ENCODE measurements around the gene TMEM212.

TMEM212 gene

DNA sequence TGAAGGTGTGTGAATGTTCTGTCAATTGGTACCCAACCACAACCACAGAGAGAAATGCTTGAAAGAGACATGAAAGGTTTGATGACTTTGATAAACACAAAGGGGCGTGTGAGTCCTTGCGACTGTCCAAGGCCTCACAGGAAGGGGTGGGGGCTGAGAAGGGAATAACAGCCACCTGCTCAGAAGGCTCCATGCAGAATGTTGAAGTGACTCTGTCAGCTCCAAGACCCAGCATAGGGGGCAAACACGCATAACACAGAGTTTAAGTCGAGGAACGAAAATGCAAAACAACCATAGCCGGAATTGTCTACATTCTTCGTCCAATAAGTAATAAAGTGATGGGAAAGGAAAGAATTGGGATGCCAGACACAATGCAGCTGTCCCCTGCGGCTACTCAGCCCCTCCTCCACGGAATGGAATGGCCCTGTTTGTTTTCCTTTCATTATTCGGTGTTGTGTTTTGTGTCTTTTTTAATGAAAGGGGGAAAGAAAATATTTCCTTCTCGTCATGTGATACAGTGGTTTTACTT is 19.9 kb downstream of the TMEM212 start:
- DNase-seq, result no peak

GRCh38 chr3:171863920-171864319 is 20.8 kb downstream of the TMEM212 start:
- DNase-seq, result no peak

- DNase-seq, result no peak
Measured at GRCh38 chr3:171865191-171865865, 22.2 kb downstream of the TMEM212 start.

- DNase-seq, result no peak
Measured at GRCh38 chr3:171867981-171868380, 24.8 kb downstream of the TMEM212 start.

- no peak for DNase-seq
Measured at GRCh38 chr3:171871392-171872274, 28.5 kb downstream of the TMEM212 start.

DNA sequence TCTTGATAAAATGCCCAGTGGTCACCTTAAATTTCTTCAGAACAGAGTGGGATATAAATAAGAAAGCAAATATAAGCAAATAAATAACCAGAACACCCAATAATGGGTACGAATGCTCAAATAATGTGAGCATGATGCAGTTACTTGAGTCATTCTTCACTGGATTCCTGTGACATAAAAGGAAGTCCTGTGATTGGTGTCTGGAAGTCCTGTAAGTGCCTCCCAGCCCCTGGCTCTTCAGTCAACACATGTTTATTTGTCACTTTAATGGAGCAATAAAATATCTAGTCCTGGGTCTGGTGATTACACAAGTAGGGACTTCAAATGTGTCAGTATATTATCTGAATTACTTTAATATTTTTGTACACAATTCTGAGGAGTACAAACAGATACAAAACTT is 30.4 kb downstream of the TMEM212 start:
- no peak for DNase-seq

DNA sequence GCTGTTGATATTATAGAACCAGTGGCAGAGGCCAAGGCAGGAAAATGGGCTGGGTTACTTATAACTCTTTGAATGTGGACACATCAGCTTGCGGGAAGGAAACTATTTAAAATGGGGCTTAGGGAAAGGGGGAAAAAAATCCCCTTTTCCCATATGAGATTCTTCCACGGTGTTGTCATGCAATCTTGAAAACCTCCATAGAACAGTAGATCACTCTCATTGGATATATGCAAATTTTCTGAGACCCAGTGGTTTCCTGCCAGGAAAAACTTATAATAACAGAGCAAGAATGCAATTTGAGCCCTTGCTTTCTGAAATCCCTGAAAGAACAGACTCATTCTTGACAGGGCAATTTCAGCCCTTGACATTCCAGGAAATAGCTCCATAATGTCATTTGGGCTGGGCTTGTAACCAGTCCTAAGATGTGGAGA is 31.1 kb downstream of the TMEM212 start:
- DNase-seq, result no peak

DNA sequence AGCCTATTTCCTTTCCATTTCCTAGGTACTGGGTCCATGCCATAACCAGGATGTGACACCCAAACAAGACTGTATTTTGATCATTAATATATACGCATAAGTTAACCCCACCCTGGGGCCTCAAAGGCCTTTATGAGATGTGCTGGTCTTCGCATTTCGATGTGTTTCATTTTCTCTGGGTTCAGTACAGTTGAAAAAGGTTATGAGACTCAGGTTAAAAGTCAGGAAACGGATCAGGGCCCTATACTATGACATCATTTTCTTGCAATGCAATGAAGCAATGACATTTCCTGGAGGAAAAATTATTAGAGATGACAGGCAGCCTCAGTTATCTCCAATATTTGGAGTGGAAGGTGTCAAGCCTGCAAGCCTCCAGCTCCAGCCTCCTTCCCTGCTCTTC is 31.7 kb downstream of the TMEM212 start:
- no peak for DNase-seq

DNA sequence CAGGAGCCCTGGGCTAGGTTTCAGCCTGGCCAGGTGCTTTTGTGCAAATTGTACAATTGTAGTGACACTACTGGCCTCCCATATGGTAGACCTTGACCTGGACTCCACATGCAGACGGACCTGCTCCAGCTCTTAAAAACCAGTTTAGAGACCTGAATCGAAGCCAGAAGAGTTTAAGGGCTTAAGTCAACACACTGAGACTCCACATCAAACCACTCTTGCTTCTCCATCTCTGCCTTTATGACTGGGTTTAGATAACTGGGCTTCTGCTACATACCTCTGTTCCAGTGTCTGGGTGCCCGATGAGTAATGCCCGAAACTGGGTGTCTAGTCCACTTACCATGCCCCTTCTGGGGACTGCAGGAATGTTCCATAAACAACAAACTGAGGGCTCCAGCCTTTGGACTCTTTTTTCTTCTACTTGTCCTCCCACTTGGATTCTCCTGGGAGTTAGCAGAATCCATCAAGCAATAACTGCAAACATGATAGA is 32.8 kb downstream of the TMEM212 start:
- DNase-seq, result no peak

DNA sequence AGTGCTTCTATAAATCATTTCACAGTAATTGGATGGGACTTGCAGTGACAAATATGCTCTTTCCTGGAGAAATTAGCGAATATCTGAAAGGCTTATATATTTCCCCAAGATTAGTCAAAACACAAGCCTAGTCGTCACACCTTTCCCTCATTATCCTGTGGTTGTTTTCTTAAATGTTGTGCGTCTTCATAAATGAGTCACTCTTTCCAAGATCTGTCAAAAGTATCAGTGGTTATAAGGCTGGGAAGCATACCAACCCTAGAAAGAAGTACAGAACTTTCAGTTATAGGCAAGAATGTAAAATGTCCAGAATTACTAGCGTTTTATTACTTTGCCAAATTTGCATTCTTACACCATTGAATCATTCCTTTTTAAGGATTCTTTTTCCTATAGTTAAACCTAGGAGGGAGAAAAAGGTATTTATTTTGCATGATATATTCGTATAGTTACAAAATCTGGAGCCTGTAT is 33.6 kb downstream of the TMEM212 start:
- no peak for DNase-seq

- no peak for DNase-seq
Measured at GRCh38 chr3:171878461-171879225, 35.5 kb downstream of the TMEM212 start.

DNA sequence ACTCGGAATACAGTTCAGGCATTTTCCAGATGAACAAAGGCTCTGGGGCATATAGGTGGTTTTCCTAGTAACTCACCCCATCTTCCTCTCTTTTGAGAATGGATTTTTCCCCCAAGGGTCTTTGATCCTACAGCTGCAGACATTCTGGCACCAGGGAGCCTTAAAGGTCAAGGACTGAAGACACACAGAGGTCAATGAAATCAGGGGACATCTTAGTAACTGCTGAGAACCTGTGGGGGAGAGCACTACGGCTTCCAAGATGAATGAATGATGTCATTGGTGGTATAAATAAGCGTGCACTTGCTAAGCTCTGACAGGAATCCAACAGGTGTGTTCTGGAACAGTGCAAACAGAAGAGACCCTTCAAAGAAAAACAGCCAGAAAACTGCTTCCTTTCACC is 36.3 kb downstream of the TMEM212 start:
- DNase-seq, result no peak

DNA sequence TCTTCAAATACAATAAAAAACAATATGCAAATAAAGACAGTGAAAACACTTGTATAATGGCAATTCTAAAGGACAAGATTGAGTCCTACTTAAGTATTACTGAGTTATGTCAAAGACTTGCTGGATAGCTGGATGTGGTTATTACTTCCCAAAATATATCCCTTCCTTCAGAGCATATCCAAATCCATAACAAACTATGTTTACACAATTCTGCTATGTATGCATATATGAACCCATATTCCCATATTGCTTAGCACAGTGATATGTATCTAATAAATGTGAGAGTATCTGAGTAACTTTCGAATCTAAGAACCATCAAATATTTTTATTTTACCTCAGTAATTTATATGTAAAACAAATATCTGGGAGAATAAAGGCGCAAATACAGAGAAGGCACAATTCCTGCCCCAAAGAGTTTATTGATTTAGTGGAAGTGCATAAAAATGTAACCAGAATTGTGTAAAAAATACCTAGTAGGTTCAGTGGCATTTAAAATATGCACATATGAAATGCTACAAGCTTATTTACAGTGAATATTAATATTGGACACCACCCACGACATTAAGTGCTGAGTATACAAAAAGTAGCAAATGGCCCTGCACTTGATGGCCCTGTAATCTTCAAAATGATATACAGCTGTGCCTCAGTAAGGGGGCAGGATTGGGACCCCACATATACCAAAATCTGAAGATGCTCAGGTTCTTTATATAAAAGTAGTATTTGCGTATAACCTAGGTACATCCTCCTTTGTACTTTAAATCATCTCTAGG is 37.1 kb downstream of the TMEM212 start:
- DNase-seq, result no peak

- no peak for DNase-seq
Measured at GRCh38 chr3:171881251-171881650, 38.1 kb downstream of the TMEM212 start.

GRCh38 chr3:171883257-171883892 is 40.2 kb downstream of the TMEM212 start:
- DNase-seq, result no peak

GRCh38 chr3:171883893-171884279 is 40.7 kb downstream of the TMEM212 start:
- no peak for DNase-seq

DNA sequence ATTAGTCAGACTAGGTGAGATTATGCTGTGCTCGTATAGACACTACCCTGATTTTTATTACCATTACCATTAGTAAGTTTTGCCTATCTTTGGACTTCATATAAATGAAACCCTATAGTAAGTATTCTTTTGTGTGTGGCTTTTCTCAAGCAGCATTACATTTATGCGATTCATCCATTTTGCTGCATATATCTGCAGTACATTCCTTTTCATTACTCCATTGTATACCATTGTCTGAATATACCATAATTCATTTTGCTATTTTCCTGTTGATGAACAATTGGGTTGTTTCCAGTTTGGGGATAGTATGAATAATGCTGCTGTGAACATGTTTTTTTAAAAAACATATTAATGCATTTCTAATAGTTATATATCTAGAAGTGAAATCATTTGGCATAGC is 45.3 kb downstream of the TMEM212 start:
- DNase-seq, result no peak

DNA sequence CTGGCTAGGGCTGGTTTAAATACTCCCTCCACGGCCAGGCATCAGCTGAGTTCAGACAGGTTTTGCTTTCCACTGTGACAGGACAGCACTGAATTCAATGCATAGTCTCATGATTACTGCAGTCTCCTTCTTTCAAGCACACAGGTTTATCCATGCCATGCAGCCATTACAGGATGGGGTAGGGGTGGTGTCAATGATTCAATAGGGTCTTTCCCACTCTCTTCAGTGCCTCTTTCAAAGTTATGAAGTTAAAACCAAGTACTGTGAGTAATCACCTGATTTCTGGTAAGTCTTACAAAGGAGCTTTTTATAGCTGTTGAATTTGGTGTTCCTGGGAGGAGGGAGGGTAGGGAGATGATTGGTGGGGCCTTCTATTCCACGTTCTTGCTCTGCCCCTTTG is 47.2 kb downstream of the TMEM212 start:
- no peak for DNase-seq

GRCh38 chr3:171892457-171892856 is 49.3 kb downstream of the TMEM212 start:
- DNase-seq, result no peak

DNA sequence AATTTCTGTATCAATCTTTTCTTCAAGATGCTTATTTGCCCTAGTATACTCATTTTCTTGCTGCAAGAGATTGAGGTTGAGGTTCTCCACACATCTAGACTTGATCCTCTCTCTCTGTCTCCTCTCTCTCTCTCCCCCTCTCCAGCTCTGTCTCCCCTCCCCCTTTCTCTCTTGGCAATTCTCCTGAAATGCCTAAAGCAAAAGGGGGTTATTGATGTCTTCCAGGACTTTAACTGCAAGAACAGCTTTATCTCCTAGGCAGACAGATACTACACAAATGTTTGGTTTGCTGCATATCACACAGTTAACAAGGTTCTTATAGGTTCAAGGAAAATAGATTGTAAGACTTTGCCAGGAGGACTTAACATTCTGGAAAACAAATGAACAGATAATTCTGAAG is 52.1 kb downstream of the TMEM212 start:
- no peak for DNase-seq

DNA sequence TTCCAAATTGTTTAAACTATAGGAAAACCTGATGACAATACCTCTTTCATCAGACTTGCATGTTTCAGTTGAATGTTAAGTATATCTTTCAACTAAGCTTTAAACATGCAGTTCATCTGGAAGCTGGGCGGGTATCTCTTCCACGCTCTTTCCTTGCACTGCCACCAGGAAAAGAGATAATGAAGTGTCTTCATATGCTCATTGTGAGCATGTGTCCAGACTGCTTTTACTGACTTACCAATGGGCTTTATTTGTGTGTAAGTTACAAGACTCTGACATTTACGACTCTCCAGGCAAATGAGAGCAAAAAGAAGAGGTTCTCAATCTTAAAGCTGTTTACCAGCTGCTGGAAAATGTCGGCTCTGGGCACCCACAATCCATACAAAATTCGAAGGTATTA is 52.8 kb downstream of the TMEM212 start:
- no peak for DNase-seq

GRCh38 chr3:171896316-171896715 is 53.2 kb downstream of the TMEM212 start:
- no peak for DNase-seq

Measured in activated T-cell treated with anti-CD3 and anti-CD28 coated beads for 4 hours (primary cell).